GM23248 (cell line): ENCODE data around the gene KREMEN1. TPM values are rescaled to one million over a fixed set of nuclear protein-coding genes. Genes with fewer than 3 reads are reported as not detected.

Experiments used
- DNase-seq: peaks from one replicate; pipeline ENCODE4 v3.0.0-alpha.2; 2015
- H2AFZ ChIP-seq: fragments of 200-600 bp; sonication (generic); 2 replicates; pipeline ENCODE4 v1.6.1; 2016; ENCODE audit warnings: antibody characterized with exemption
- H3F3A ChIP-seq: fragments of 200-600 bp; sonication (generic); 2 replicates; pipeline ENCODE4 v1.6.1; 2016; ENCODE audit warnings: mild to moderate bottlenecking, antibody characterized with exemption, mixed run types; ENCODE audit not compliant: insufficient read depth
- H3K27ac ChIP-seq: fragments of 200-600 bp; sonication (generic); 2 replicates; pipeline ENCODE4 v1.5.1; 2016; ENCODE audit warnings: mild to moderate bottlenecking
- H3K27me3 ChIP-seq: fragments of 200-600 bp; sonication (generic); replicated peaks from 2 replicates; pipeline ENCODE4 v1.6.1; 2016; ENCODE audit warnings: mild to moderate bottlenecking; ENCODE audit not compliant: insufficient read depth
- H3K36me3 ChIP-seq: fragments of 200-600 bp; sonication (generic); 2 replicates; pipeline ENCODE4 v1.6.1; 2016; ENCODE audit warnings: low read depth, mild to moderate bottlenecking
- H3K4me1 ChIP-seq: fragments of 200-600 bp; sonication (generic); 2 replicates; pipeline ENCODE4 v1.6.1; 2016; ENCODE audit warnings: mild to moderate bottlenecking; ENCODE audit not compliant: insufficient read depth
- H3K4me2 ChIP-seq: fragments of 200-600 bp; sonication (generic); one replicate; pipeline ENCODE4 v1.6.1; 2016; ENCODE audit warnings: mild to moderate bottlenecking; ENCODE audit not compliant: unreplicated experiment
- H3K4me3 ChIP-seq: fragments of 200-600 bp; sonication (generic); 2 replicates; pipeline ENCODE4 v1.5.1; 2016; ENCODE audit warnings: mild to moderate bottlenecking
- H3K79me2 ChIP-seq: fragments of 200-600 bp; sonication (generic); 2 replicates; pipeline ENCODE4 v1.6.1; 2016; ENCODE audit warnings: mild to moderate bottlenecking; ENCODE audit not compliant: insufficient read depth
- H3K9ac ChIP-seq: fragments of 200-600 bp; sonication (generic); 2 replicates; pipeline ENCODE4 v1.6.1; 2016; ENCODE audit warnings: mild to moderate bottlenecking
- H3K9me2 ChIP-seq: fragments of 200-600 bp; sonication (generic); 2 replicates; pipeline ENCODE4 v1.6.1; 2016; ENCODE audit warnings: mixed run types, mild to moderate bottlenecking, moderate library complexity; ENCODE audit not compliant: insufficient read depth
- H3K9me3 ChIP-seq: fragments of 200-600 bp; sonication (generic); one replicate; pipeline ENCODE4 v1.6.1; 2017; ENCODE audit warnings: low read depth
- H4K20me1 ChIP-seq: fragments of 200-600 bp; sonication (generic); 2 replicates; pipeline ENCODE4 v1.6.0; 2016; ENCODE audit not compliant: insufficient read depth
- EZH2 ChIP-seq: fragments of 200-600 bp; sonication (generic); IDR thresholded peaks from 2 replicates; pipeline ENCODE4 v1.6.1; 2018; ENCODE audit warnings: antibody characterized with exemption, mild to moderate bottlenecking; ENCODE audit not compliant: insufficient read depth, poor library complexity, severe bottlenecking
- EZH2phosphoT487 ChIP-seq: fragments of 200-600 bp; sonication (generic); IDR thresholded peaks from 2 replicates; pipeline ENCODE4 v1.6.1; 2018; ENCODE audit warnings: antibody characterized with exemption, moderate library complexity, mild to moderate bottlenecking, low read depth; ENCODE audit not compliant: insufficient read depth
- WGBS, 2 experiments: methylation state at CpG; one replicate each; pipeline ENCODE4 v1.1.6; 2015 to 2017; ENCODE audit warnings: low lambda C conversion rate in 2 of 2, low coverage in 1 of 2; ENCODE audit errors: missing lambda C conversion rate in 2 of 2; 5-methylcytosine and 5-hydroxymethylcytosine counted together
- in situ Hi-C: fragments of 300-500 bp; cut with MboI; formaldehyde crosslinking; loops from 2 replicates; pipeline ENCODE4 v1.15.0; 2020
- polyA plus RNA-seq: library from polyadenylated mRNA; unstranded; fragments of >200 nt; fragmentation: Nextera tagmentation; extraction: Ambion mirVana; gene quantifications from 2 replicates; pipeline ENCODE4 v1.2.1, GENCODE V29; 2016
- total RNA-seq: library from RNA; depleted of rRNA; stranded (reverse); fragments of >200 nt; shearing (Covaris generic); gene quantifications from 2 replicates; pipeline ENCODE4 v1.2.3, GENCODE V29; 2014

Gene KREMEN1
- total and polyA plus RNA-seq, 2 experiments from 2014 or later: 4.3 to 4.4 TPM

- H3F3A ChIP-seq: peaks cover 6% of the 10 kb centered on the region
- H3K9ac ChIP-seq: no peak overlapping the region
- no peak overlapping the region for H3K27ac ChIP-seq
- no peaks in the 10 kb centered on the region for H3K9me2 ChIP-seq
- H3K4me3 ChIP-seq: no peak overlapping the region
- no peaks in the 10 kb centered on the region for H4K20me1 ChIP-seq
- H3K4me1 ChIP-seq: no peaks in the 10 kb centered on the region
- no peak overlapping the region for H2AFZ ChIP-seq
- H3K9me3 ChIP-seq: no peaks in the 10 kb centered on the region
- DNase-seq: no peak
- 81 to 86% methylated on average over 10 of the region's 10 CpGs for WGBS, 2 experiments
- no peaks in the 10 kb centered on the region for H3K27me3 ChIP-seq
- no peaks in the 10 kb centered on the region for H3K36me3 ChIP-seq
- in situ Hi-C loops: loop anchor here (25.0 kb wide), 1 partner anchor 279 kb away; no protein-coding TSS in a partner anchor
- no peaks in the 10 kb centered on the region for H3K79me2 ChIP-seq
- no peak overlapping the region for H3K4me2 ChIP-seq
- no peak for TF ChIP-seq EZH2phosphoT487
- TF ChIP-seq EZH2: no peak
Observed at GRCh38 chr22:29141078-29141688, 68.3 kb downstream of the KREMEN1 start.

- Histone ChIP-seq H3K9me3 (no peaks in the 10 kb centered on the region), H3K4me1 (no peaks in the 10 kb centered on the region), H3K27ac (no peak overlapping the region), H3K79me2 (no peaks in the 10 kb centered on the region), H3K4me2 (no peak overlapping the region), H3K9me2 (no peaks in the 10 kb centered on the region), H3K27me3 (no peaks in the 10 kb centered on the region), H3K36me3 (no peaks in the 10 kb centered on the region), H3K4me3 (no peak overlapping the region), H2AFZ (no peak overlapping the region), H4K20me1 (no peaks in the 10 kb centered on the region), H3K9ac (no peak overlapping the region), H3F3A (peaks cover 6% of the 10 kb centered on the region)
- 82 to 93% methylated on average over 5 of the region's 5 CpGs for WGBS, 2 experiments
- no peak for DNase-seq
- TF ChIP-seq EZH2phosphoT487 (no peak), EZH2 (no peak)
- in situ Hi-C loops: loop anchor here (25.0 kb wide), 1 partner anchor 280 kb away; no protein-coding TSS in a partner anchor
Observed at GRCh38 chr22:29142116-29142515, 69.3 kb downstream of the KREMEN1 start.

GRCh38 chr22:29143941-29144785 is 71.3 kb downstream of the KREMEN1 start:
- H3K4me3 ChIP-seq: no peak overlapping the region
- no peaks in the 10 kb centered on the region for H3K4me1 ChIP-seq
- no peaks in the 10 kb centered on the region for H4K20me1 ChIP-seq
- H3K27me3 ChIP-seq: no peaks in the 10 kb centered on the region
- no peak overlapping the region for H3K9ac ChIP-seq
- peaks cover 6% of the 10 kb centered on the region for H3F3A ChIP-seq
- in situ Hi-C loops: loop anchor here (25.0 kb wide), 1 partner anchor 282 kb away; no protein-coding TSS in a partner anchor
- no peak overlapping the region for H3K4me2 ChIP-seq
- 85 to 89% methylated on average over 16 of the region's 16 CpGs for WGBS, 2 experiments
- H3K79me2 ChIP-seq: no peaks in the 10 kb centered on the region
- H3K27ac ChIP-seq: no peak overlapping the region
- H2AFZ ChIP-seq: no peak overlapping the region
- H3K9me2 ChIP-seq: no peaks in the 10 kb centered on the region
- no peak for DNase-seq
- TF ChIP-seq EZH2 (no peak), EZH2phosphoT487 (no peak)
- H3K9me3 ChIP-seq: no peaks in the 10 kb centered on the region
- H3K36me3 ChIP-seq: no peaks in the 10 kb centered on the region

- Histone ChIP-seq H3K4me2 (no peak overlapping the region), H2AFZ (no peak overlapping the region), H4K20me1 (no peaks in the 10 kb centered on the region), H3K9ac (no peak overlapping the region), H3K27me3 (no peaks in the 10 kb centered on the region), H3K4me1 (no peaks in the 10 kb centered on the region), H3K9me3 (no peaks in the 10 kb centered on the region), H3F3A (peaks cover 6% of the 10 kb centered on the region), H3K27ac (no peak overlapping the region), H3K4me3 (no peak overlapping the region), H3K79me2 (no peaks in the 10 kb centered on the region), H3K36me3 (no peaks in the 10 kb centered on the region), H3K9me2 (no peaks in the 10 kb centered on the region)
- DNase-seq: no peak
- 76 to 83% methylated on average over 14 of the region's 14 CpGs for WGBS, 2 experiments
- TF ChIP-seq EZH2: no peak
- TF ChIP-seq EZH2phosphoT487: no peak
- in situ Hi-C loops: loop anchor here (25.0 kb wide), 1 partner anchor 282 kb away; no protein-coding TSS in a partner anchor
Observed at GRCh38 chr22:29144786-29145160, 71.9 kb downstream of the KREMEN1 start.
